Measurements from ENCODE around the gene BICDL2.

The BICDL2 gene

GRCh38 chr16:3007059-3007956 is 29.4 kb downstream of the BICDL2 start:
- DNase-seq, result no peak

DNA sequence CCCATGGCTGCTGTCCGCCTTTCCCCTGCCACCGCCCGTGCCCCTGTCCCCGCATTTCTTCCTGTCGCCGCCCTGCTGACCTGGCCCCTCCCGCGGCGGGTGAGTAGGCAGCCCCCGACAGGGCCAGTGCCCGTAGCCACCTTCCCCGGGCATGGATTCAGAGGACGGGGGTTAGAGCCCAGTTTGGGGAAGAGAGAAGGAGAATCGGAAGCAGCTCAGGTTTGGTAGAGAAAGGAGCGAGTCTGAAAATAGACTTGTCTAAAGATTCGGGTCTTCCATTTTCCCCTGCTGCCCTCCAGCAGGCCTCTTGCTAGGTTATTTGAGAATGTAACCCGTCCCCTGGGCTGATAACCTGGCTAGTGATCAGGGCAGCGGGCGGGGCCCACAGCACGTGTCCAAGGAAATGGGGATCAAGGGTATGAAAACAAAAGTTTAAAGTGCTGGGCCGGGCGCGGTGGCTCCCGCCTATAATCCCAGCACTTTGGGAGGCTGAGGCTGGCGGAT is 31.9 kb downstream of the BICDL2 start:
- DNase-seq, result no peak

- DNase-seq, result no peak
Measured at GRCh38 chr16:3004319-3004718, 32.4 kb downstream of the BICDL2 start.

GRCh38 chr16:3003582-3004270 is 33.0 kb downstream of the BICDL2 start:
- DNase-seq, result peak; percentile 88

DNA sequence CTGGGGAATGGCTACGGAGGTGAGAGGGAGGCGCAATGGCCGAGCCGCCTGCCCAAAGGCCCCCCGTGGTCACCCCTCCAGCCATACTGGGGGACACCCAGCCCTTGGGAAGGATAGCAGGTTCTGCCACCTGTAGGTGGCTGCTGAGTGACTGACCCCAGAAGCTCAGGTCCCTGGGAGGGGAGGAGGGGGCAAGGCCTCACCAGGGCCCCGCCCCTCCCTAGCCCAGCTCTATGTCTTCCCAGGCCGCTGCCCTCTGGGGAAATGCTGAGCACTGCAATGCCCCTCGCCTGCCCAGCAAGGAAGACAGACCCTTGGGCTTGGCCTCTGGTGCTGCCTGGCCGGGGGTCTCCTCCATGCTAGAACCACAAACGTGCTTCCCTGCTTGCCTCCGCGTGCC is 35.4 kb downstream of the BICDL2 start:
- DNase-seq, result no peak

GRCh38 chr16:3000540-3000939 is 36.2 kb downstream of the BICDL2 start:
- no peak for DNase-seq

- no peak for DNase-seq
Measured at GRCh38 chr16:2999929-3000328, 36.8 kb downstream of the BICDL2 start.

GRCh38 chr16:2996298-2996697 is 40.4 kb downstream of the BICDL2 start:
- DNase-seq, result no peak

GRCh38 chr16:2992383-2993081 is 44.2 kb downstream of the BICDL2 start:
- DNase-seq, result no peak

DNA sequence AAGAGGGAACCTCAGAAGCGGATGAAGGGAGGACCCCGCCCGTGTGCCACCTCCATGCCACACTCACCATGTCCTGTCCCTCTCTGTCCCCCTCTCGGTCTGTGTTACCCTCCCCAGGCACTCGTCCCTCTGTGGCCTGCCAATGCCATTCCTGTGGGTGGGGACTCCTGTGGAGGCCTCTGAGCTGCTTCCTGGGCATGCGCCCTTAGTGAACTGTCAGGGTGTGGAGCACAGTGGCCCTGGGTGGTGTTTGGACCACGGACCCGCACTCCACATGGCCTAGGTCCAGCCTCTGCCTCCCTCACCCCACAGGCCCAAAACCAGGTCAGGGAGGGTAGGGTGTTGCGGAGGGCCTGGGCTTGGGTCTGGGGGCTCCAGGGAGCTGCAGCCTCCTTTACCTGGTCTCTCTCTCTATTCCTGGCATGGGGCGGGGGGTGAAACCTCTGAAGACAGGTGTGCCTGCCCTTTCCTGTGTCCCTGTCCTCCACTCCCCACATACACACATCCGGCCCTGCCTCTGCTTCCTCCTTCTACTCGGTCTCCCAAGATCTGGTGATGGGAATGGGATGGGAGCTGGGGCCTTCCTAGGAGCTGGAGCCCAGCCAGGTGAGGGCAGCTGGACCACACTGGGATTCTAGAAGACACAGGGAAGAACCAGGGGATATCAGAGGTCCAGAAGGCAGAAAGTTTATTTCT is 45.0 kb downstream of the BICDL2 start:
- no peak for DNase-seq

GRCh38 chr16:2990891-2991290 is 45.9 kb downstream of the BICDL2 start:
- DNase-seq, result no peak

GRCh38 chr16:2988590-2989099 is 48.1 kb downstream of the BICDL2 start:
- DNase-seq, result no peak

DNA sequence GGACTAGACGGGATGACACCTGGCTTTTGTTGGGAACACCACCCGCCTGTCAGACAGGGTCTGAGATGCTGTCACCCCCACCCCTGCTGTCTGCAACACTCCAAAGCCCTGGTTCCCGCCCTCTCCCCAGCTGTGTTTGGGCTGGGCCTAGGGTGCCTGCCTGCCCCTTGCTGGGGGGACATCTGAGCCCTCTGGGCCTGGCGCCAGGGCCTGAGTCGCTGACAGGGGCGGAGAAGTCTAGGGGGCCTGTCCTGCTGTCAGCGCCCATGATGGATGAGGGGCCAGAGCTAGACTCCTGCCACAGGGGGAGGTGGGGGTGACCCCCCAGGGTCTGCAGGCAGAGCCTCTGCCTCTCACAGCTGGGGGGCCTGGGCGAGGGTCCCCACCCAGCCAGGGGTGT is 48.9 kb downstream of the BICDL2 start:
- DNase-seq, result no peak

GRCh38 chr16:2987286-2987685 is 49.5 kb downstream of the BICDL2 start:
- no peak for DNase-seq

GRCh38 chr16:2986623-2987188 is 50.0 kb downstream of the BICDL2 start:
- no peak for DNase-seq

- no peak for DNase-seq
Measured at GRCh38 chr16:2985893-2986355, 50.8 kb downstream of the BICDL2 start.

DNA sequence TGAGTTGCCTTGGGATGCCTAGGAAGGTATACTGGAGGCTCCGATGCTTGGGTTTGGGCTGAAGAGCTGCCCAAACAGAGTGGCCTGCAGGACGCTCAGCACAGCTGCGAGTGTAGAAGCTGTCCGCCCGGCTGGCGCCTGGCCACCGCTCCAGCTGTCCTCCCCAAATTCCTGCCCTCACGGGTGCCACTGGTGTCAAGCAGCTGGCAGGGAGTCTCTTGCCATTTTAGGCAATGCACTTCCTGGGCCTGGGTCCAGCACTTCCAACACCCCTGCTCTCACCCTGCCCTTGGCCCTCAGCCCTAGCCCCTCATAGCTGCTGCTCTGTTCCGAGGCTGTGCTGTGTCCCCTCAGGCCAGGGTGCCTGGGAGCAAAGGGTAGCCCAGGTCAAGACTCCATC is 51.3 kb downstream of the BICDL2 start:
- DNase-seq, result no peak

DNA sequence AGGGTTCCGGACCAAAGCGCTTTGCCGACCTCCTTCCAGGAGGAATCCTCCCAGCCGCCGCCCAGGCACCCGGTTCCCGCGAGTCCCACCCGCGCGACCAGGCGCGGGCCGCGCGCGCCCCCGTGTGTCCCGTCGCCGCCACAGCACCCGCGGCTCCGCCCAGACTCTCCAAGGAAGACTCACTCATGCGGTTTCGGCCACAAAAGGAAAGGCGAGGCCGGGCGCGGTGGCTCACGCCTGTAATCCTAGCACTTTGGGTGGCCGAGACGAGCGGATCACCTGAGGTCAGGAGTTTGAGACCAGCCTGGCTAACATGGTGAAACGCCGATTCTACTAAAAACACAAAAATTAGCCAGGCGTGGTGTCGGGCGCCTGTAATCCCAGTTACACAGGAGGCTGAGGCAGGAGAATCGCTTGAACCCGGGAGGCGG is 53.0 kb downstream of the BICDL2 start:
- DNase-seq, result peak; percentile 57

DNA sequence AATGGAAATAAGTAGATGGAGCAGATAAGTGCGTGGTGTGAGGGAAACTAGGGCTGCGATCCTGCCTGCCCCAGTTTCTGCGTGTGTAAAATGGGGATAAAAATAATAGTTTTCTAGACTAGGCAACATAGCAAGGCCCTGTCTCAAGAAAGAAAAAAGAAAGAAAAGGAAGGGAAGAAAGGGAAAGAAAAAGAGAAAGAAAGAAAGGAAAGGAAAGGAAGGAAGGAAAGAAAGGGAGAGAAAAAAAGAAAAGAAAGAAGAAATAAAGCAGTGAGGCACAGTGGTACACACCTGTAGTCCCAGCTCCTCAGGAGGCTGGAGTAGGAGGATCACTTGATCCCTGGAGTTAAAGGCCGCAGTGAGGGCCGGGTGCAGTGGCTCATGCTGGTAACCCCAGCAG is 54.3 kb downstream of the BICDL2 start:
- no peak for DNase-seq

DNA sequence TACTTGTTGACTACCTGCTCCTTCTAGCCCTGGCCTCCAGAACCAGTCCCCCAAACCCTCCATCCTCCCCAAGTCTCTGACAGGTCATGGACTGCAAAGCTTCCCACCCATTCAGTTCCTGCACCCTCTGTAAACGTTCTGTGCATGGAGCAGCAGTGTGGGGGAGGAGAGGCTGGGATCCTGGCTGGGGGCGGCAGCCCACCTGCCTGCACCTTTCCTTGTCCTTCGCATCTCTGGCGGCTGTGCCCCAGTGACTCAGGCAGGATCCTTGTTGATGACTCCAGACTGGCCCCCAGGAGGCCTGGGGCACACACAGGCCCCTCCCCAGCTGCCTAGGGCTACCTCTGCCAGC is 54.9 kb downstream of the BICDL2 start:
- DNase-seq, result no peak

DNA sequence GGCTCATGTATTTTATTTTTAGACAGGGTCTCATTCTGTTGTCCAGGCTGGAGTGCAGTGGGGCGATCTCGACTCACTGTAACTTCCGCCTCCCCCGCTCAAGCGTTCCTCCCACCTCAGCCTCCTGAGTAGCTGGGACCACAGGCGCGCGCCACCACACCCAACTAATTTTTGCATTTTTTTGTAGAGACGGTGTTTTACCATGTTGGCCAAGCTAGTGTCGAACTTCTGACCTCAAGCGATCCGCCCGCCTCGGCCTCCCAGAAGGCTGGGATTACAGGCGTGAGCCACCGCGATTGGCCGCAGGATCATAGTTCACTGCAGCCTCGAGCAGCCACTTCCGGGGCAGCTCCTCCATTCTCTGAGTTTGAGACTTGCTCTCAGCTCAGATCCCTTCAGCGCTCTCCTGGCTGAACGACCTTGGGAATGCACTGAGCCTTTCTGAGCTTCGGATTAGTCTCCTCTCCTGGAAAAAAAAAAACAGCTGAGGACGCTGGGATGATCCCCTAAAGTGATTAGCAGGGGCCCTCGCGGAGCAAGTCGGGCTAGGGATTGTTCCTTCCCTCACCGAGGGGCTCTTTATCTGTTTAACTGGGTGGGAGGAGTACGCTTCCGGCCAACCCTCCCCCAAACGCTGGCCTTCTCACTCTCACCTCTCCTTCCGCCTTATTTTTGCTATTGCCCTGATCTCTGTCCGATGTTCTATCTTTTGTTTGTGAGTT is 55.4 kb downstream of the BICDL2 start:
- no peak for DNase-seq
